NOMO-1 treated with DMSO at 0.1 percent for 48 hours (cell line): ENCODE results near the gene SNCAIP.

Experiments used
- DNase-seq: peaks from one replicate; lab custom pipeline; 2025; ENCODE audit not compliant: unreplicated experiment; lab: John Stamatoyannopoulos, UW

The SNCAIP gene

DNA sequence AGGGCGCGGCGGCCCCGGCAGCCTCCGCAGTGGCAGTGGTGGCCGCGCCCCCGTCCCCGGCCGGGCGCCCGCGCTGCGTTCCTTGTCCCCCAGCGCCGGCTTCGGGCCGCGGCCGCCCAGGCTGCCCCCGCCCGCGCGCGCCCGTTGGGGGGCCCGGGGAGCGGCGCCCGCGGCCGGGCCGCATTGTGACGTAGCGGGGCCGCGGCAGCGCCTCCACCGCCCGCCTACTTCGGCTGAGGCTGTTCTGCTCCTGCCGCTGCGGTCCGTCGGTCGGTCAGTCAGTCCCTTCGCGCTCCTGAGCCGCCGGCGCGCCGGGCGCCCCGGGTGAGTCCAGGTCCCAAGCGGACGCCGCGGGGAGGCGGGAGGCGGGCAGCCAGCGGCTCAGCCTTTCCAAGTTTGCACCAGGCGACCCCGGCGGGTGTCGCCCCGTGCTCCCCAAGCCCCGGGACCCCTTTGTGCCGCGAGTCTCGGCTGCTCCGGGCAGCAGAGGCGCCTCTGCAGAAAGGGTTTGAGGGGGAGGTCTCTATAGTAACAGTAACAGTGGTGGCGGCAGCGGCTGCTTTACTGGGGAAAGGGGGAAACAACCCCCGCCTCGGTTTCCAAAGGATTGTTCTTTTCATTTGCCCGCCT, at the start of gene SNCAIP:
SNCAIP (plus strand) TSS at position 277 of the 630 bp plus-strand sequence. CDS start 78,898 bp downstream, outside the sequence.
- DNase-seq = peak; percentile 20

GRCh38 chr5:122263352-122264030, 48.5 kb upstream of the SNCAIP start:
- DNase-seq = no peak

GRCh38 chr5:122264610-122265009, 47.4 kb upstream of the SNCAIP start:
- no peak for DNase-seq

GRCh38 chr5:122267185-122267584, 44.9 kb upstream of the SNCAIP start:
- no peak for DNase-seq

DNA sequence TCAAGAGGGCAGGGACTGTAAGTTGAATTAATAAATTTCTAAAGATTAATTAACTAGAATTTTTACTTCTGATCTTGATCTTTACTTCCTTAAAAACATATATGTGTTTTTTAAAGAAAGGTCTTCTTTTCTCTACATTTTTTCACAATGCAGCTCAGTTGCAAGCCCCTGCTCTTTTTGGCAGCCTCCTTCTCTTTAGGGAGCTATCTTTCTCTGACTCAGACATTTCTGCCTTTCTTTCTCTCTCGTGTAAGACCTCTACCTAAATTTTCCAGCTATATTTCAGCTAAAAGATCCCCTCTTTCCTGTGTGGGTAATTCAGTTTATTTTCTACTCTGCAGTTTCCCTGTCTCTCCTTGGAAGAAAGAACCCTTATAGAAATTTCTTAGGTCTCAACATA, 38.3 kb upstream of the SNCAIP start:
- DNase-seq = no peak

- no peak for DNase-seq
Observed at GRCh38 chr5:122283592-122283991, 28.4 kb upstream of the SNCAIP start.

DNA sequence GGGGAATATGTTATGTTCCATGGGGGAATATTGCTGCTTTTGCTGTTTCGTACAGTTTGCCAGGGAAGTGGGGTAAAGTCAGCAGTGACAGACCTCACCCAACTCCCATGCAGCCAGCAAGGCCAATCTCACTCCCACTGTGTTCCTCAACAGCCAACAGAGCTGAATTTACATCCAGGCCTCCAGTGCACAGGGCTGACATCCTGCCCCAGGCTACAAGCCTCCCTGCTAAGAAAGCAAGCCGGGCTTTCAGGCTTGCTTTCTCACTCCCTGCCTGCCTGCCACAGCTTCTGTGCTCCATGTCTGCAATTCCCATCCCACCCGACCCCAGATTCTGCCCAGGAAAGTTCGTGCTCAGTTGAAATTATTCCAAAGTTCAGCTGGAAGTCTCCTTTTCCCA, 25.5 kb upstream of the SNCAIP start:
- no peak for DNase-seq

DNA sequence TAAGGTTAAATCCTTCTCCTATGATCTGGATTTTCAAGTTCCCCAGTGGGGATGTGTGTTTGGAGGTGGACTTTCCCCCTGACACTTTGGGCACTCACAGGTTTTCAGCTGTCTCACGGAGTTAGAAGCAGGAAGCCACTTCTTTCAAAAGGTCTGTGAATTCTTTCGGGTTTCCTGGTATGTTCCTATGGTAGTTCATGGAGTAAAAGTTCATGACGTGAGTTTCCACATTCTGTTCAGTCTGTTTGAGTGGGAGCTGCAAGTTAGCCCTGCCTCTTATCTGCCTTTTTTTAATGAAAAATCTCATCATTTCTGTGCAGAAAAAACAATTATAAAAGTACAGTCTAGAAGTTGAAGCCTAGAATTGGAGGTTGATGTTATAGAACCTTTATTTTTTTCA, 24.9 kb upstream of the SNCAIP start:
- no peak for DNase-seq

GRCh38 chr5:122291000-122291901, 20.8 kb upstream of the SNCAIP start:
- no peak for DNase-seq

DNA sequence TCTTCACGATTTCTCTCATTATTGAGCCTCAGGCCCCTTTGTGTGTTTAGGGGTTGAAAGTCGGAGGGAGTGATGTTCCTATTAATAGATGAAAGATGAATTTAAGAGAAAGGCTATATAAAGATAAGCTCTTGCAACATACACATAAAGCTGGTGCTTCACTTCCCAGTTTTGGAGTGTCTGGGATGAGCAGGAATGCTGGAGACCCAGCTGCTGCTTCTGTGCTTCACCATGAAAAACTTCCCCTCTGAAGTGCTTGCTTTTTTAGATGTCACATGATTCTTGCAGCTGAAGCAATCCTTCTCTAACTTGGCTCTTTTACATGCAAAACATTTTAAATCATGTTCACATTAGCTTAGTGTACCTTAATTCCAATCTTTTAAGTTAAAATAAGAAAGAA, 19.7 kb upstream of the SNCAIP start:
- DNase-seq = no peak

DNA sequence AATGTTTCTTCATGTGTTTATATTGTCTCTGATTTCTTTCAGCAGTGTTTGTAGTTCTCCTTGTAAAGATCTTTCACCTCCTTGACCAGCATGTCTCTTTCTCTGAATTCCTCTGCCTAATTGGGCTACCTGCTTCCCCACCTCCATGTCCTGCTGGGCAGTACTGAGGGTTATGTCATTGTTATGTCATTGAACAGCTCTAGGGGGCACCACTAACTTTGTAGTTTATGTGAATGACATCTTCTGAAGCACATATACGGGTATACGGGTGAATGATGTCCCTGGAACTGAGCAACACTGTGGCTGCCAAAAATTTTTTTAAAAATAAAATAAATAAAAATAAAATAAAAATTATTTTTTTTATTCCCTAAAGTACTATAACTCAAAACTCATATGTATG, 16.9 kb upstream of the SNCAIP start:
- no peak for DNase-seq

DNA sequence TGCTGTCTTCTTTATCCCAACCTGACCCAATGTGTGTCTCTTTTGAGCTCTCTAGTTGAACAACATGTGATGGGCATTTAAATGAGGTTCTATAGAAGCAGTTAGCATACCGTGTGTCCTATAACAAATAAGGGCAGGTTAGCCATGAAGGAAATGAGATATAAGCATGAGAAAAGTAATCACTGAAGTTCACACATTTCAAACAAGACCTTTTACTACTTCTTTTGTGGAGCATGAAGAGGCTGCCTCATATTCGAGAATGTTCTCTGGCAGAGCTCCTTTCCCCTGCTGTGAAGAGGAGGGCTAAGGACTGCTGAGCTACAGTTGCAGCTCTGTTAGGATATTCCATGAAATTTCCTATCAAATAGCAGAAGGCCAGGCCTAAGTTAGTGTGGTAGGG, 15.2 kb upstream of the SNCAIP start:
- DNase-seq = no peak

DNA sequence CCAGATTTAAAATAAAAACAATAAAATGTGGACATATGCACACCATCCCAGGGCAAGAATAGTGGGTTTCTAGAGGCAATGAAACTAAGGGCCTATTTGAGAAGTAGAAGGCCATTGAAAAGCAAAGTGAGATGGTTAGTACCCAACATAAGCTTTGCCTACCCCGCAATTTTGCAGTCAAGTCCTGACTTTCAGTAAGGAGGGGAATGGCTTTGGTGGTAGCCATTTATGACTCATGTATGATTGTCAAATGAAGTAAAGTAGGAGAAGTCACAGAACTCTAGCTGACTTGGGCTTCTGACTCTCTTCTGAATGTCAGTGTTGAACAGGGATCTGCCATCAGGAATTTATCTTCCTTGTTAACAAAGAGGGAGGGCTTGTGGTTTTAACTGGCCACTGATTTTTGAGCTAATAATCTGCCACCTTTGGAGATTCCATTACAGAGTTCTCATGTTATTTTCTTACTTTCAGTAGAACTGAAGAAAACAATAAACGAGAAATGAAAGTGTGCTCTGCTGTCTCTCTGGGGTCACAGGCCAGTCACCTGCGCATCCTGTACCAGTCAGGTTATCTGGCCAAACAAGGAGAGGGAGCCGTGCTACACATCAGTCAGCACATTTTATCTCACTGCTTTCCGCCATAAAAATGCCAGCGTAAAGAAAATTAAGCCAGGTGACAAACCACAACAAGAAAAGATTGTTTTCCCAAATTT, 14.3 kb upstream of the SNCAIP start:
- no peak for DNase-seq

- DNase-seq = peak; percentile 15
Observed at GRCh38 chr5:122300374-122300773, 11.7 kb upstream of the SNCAIP start.

- DNase-seq = no peak
Observed at GRCh38 chr5:122301016-122301415, 11.0 kb upstream of the SNCAIP start.

- no peak for DNase-seq
Observed at GRCh38 chr5:122304471-122305215, 7.4 kb upstream of the SNCAIP start.

DNA sequence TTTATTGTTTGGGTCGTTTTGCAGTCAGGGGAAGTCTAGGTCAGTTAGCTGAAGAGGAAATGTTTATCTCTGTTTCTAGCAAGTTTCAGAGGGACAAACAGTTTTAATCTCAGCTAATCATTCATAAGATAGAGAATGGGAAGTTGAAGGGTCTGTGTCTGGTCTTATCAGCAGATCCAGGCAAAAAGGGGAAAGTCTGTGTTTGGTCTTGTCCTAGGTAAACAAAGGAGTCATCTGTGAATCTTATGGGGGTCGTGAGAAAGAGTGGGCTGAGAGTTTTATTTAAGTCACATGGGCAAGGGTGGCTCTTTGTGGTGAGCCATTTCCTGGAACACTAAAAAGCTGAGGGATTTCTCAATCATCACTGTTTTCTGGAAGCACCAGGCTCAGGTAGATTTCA, 5.6 kb upstream of the SNCAIP start:
- DNase-seq = no peak

DNA sequence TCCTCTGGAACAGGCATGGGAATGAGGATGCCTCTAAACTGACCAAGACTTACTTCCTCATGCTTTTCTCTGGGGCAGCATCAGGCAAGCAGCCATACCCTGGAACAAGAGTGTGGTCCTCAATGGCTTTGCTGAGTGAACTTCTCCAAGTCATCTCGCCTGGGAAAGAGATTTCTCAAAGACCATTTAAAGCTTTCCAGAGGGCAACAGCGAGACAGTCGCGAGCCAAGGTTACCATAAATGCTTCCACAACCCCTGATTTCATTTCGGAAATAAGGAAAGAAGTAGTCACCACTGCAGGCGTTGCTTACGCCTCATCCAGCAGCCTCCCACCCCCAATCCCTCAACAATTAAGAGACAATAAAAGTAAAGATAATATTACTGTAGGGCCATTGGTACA, 1.1 kb upstream of the SNCAIP start:
- no peak for DNase-seq

DNA sequence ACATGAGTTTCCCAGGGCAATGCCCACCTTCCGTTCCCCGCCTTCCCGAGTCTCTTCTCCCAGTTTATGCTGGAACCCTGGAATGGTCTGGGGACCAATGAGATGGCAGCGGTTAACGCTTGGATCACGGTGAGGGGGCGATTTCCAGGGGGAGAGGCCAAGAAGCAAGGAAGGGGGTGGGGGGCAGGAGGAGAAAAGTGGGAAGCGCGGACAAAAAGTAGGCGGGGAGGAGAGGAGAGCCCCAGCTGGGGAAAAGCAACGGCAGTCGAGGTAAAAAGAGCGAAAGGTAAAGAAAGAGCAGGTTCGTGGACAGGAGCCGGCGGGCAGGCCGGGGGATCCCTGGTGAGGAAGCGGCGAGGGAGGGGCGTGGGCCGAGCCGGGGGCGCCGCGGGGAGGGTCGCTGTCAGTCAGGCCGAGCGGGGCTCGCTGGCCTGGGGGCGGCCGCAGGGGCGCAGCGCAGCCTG, 508 bp upstream of the SNCAIP start:
- no peak for DNase-seq

- DNase-seq = no peak
Observed at GRCh38 chr5:122312591-122313406, 762 bp downstream of the SNCAIP start.
